HUES48 (cell line): Measurements from ENCODE around the gene KDM3A.

ENCODE experiments used
- H3K27ac ChIP-seq: one replicate; pipeline ENCODE4 v1.7.0; 2013; ENCODE audit warnings: low read depth, low read length, inconsistent platforms
- H3K27me3 ChIP-seq: 2 replicates; pipeline ENCODE4 v1.6.1; 2013; ENCODE audit warnings: mild to moderate bottlenecking, low read length; ENCODE audit not compliant: control insufficient read depth, insufficient read depth
- H3K36me3 ChIP-seq: 2 replicates; pipeline ENCODE4 v1.6.1; 2013; ENCODE audit warnings: low read length; ENCODE audit not compliant: control insufficient read depth, insufficient read depth
- H3K4me1 ChIP-seq: 2 replicates; pipeline ENCODE4 v1.6.1; 2013; ENCODE audit warnings: mild to moderate bottlenecking, low read length; ENCODE audit not compliant: control insufficient read depth, insufficient read depth
- H3K4me3 ChIP-seq: 2 replicates; pipeline ENCODE4 v1.5.1; 2013; ENCODE audit warnings: mild to moderate bottlenecking, low read depth, low read length
- H3K9ac ChIP-seq: 2 replicates; pipeline ENCODE4 v1.6.1; 2013; ENCODE audit warnings: mild to moderate bottlenecking, low read depth, low read length, moderate library complexity
- H3K9me3 ChIP-seq: 2 replicates; pipeline ENCODE4 v1.6.1; 2013; ENCODE audit warnings: low read length; ENCODE audit not compliant: control insufficient read depth, insufficient read depth

The KDM3A gene

DNA sequence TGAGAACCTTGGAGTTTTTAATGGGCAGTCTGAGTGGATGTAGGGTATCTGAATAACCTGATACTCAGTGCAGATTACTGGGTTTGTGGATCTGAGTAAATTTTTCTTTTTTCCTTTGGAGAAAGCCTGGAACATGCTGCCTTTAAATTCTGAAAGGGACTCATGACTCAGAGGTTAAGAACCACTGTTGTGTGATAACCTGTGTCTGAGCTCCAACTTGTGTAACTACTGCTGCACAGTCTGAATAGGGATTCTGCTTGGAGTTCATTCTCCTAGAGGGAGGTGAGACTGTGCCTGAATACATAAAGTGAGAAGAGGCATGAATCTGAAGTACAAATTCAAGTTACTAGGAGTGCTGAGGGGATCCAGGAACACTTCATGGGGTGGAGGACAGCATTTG is 36.2 kb downstream of the KDM3A start:
- Histone ChIP-seq H3K4me1 (peaks cover 14% of the 10 kb centered on the region; the same call in 1 of the 2 replicates), H3K9me3 (no peaks in the 10 kb centered on the region), H3K4me3 (no peak overlapping the region), H3K9ac (no peak overlapping the region), H3K27me3 (no peaks in the 10 kb centered on the region), H3K27ac (no peak overlapping the region), H3K36me3 (peaks cover 70% of the 10 kb centered on the region)

DNA sequence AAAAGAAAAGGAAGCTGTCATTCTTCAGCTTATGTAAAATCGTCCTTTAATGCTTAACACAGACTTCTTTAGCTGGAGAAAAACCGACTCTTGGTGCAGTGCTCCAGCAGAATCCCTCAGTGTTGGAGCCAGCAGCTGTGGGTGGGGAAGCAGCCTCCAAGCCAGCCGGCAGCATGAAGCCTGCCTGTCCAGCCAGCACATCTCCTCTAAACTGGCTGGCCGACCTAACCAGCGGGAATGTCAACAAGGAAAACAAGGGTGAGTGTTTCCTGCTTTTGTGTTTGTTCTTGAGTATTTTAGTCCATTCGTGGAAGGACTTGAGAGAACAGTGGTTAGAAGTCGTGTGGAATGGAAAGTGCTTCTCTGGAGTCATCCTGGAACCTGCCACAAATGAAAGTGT is 38.9 kb downstream of the KDM3A start:
- Histone ChIP-seq H3K36me3 (peaks cover 85% of the 10 kb centered on the region), H3K4me3 (no peak overlapping the region)

GRCh38 chr2:86482034-86482433 is 40.9 kb downstream of the KDM3A start:
- Histone ChIP-seq H3K4me3 (no peak overlapping the region), H3K27me3 (no peaks in the 10 kb centered on the region), H3K9me3 (no peaks in the 10 kb centered on the region), H3K36me3 (peaks cover 95% of the 10 kb centered on the region), H3K4me1 (peaks cover 14% of the 10 kb centered on the region; the same call in 1 of the 2 replicates), H3K27ac (no peak overlapping the region), H3K9ac (no peak overlapping the region)

More for the DNA sequence above, 38.9 kb downstream of the KDM3A start:
- Histone ChIP-seq H3K27me3 (no peaks in the 10 kb centered on the region), H3K4me1 (peaks cover 14% of the 10 kb centered on the region; the same call in 1 of the 2 replicates), H3K9me3 (no peaks in the 10 kb centered on the region), H3K9ac (no peak overlapping the region), H3K27ac (no peak overlapping the region)

- H3K27me3 ChIP-seq: no peaks in the 10 kb centered on the region
- H3K9ac ChIP-seq: no peak overlapping the region
- H3K4me3 ChIP-seq: no peak overlapping the region
- H3K27ac ChIP-seq: no peak overlapping the region
- 0 out of 2 replicates have a peak, but pooled peaks cover under 1% of the 10 kb centered on the region for H3K4me1 ChIP-seq
- H3K9me3 ChIP-seq: no peaks in the 10 kb centered on the region
- H3K36me3 ChIP-seq: peaks cover 96% of the 10 kb centered on the region
These were observed 43.2 kb downstream of the KDM3A start for GRCh38 chr2:86484385-86484784.

GRCh38 chr2:86485103-86485502 is 43.9 kb downstream of the KDM3A start:
- Histone ChIP-seq H3K9me3 (no peaks in the 10 kb centered on the region), H3K36me3 (peaks cover 97% of the 10 kb centered on the region), H3K4me3 (no peak overlapping the region), H3K27me3 (no peaks in the 10 kb centered on the region), H3K27ac (no peak overlapping the region), H3K9ac (no peak overlapping the region), H3K4me1 (no peaks in the 10 kb centered on the region)

DNA sequence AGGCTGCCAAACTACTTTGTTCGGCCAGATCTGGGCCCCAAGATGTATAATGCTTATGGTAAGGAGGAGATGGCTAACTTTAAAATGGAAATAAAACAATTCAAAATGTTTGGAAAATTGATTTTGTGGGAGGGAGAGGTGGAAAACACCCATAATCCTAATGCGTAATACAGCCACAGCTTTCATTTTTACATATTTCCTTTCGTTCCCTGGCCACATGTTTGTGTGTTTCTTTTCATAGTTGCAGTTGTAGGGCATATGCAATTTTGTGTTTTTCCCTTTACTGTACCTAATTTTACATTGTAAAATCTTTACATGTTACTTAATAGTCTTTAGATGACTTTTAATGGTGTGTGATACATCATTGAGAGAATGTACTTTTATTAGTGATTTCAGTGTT is 44.6 kb downstream of the KDM3A start:
- no peaks in the 10 kb centered on the region for H3K4me1 ChIP-seq
- H3K9me3 ChIP-seq: no peaks in the 10 kb centered on the region
- no peak overlapping the region for H3K4me3 ChIP-seq
- H3K36me3 ChIP-seq: peaks cover 98% of the 10 kb centered on the region
- H3K27me3 ChIP-seq: no peaks in the 10 kb centered on the region
- H3K9ac ChIP-seq: no peak overlapping the region
- no peak overlapping the region for H3K27ac ChIP-seq

DNA sequence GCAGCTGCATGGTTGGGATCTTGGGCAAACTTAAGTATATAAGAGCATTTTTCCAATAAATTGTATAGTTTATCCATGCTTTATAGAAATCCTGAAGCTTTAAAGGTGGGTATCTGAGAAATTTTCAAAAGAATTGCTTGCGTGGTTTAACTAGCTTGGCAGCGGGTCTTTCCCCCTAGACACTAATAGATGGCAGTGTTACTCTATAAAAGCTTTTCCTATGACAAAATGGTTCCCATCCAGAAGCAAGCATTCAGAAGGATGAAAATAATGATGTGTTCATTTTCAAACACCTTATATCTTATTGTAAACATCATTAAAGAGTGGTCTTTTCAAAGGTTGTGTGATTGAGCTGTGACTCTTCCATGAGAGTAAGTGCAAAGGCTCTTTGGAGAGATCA is 45.9 kb downstream of the KDM3A start:
- H3K4me1 ChIP-seq: no peaks in the 10 kb centered on the region
- no peak overlapping the region for H3K27ac ChIP-seq
- H3K9ac ChIP-seq: no peak overlapping the region
- no peaks in the 10 kb centered on the region for H3K9me3 ChIP-seq
- peaks cover 98% of the 10 kb centered on the region for H3K36me3 ChIP-seq
- H3K4me3 ChIP-seq: no peak overlapping the region
- no peaks in the 10 kb centered on the region for H3K27me3 ChIP-seq

- no peaks in the 10 kb centered on the region for H3K9me3 ChIP-seq
- peaks cover 98% of the 10 kb centered on the region for H3K36me3 ChIP-seq
- no peaks in the 10 kb centered on the region for H3K4me1 ChIP-seq
- no peak overlapping the region for H3K9ac ChIP-seq
- no peaks in the 10 kb centered on the region for H3K27me3 ChIP-seq
- H3K4me3 ChIP-seq: no peak overlapping the region
- no peak overlapping the region for H3K27ac ChIP-seq
These were observed 47.5 kb downstream of the KDM3A start for GRCh38 chr2:86488561-86489250.

- no peak overlapping the region for H3K4me3 ChIP-seq
- H3K27ac ChIP-seq: no peak overlapping the region
- no peaks in the 10 kb centered on the region for H3K27me3 ChIP-seq
- peaks cover 90% of the 10 kb centered on the region for H3K36me3 ChIP-seq
- H3K9ac ChIP-seq: no peak overlapping the region
- H3K9me3 ChIP-seq: no peaks in the 10 kb centered on the region
- no peaks in the 10 kb centered on the region for H3K4me1 ChIP-seq
These were observed 48.4 kb downstream of the KDM3A start for GRCh38 chr2:86489542-86489941.

GRCh38 chr2:86490245-86490644 is 49.1 kb downstream of the KDM3A start:
- no peaks in the 10 kb centered on the region for H3K9me3 ChIP-seq
- no peak overlapping the region for H3K4me3 ChIP-seq
- H3K36me3 ChIP-seq: peaks cover 83% of the 10 kb centered on the region
- H3K4me1 ChIP-seq: no peaks in the 10 kb centered on the region
- H3K27me3 ChIP-seq: no peaks in the 10 kb centered on the region
- H3K27ac ChIP-seq: no peak overlapping the region
- H3K9ac ChIP-seq: no peak overlapping the region

GRCh38 chr2:86491088-86491487 is 49.9 kb downstream of the KDM3A start:
- H3K9ac ChIP-seq: no peak overlapping the region
- no peak overlapping the region for H3K4me3 ChIP-seq
- no peak overlapping the region for H3K27ac ChIP-seq
- peaks cover 75% of the 10 kb centered on the region for H3K36me3 ChIP-seq
- no peaks in the 10 kb centered on the region for H3K27me3 ChIP-seq
- H3K9me3 ChIP-seq: peaks cover 2% of the 10 kb centered on the region; the same call in 1 of the 2 replicates
- H3K4me1 ChIP-seq: no peaks in the 10 kb centered on the region
